ENCODE measurements around the gene LPIN2. TPM values are rescaled to one million over a fixed set of nuclear protein-coding genes. Genes with fewer than 3 reads are reported as not detected.

The LPIN2 gene
- total RNA-seq, 1 donor from 2014 or later, result 11.6 TPM

DNA sequence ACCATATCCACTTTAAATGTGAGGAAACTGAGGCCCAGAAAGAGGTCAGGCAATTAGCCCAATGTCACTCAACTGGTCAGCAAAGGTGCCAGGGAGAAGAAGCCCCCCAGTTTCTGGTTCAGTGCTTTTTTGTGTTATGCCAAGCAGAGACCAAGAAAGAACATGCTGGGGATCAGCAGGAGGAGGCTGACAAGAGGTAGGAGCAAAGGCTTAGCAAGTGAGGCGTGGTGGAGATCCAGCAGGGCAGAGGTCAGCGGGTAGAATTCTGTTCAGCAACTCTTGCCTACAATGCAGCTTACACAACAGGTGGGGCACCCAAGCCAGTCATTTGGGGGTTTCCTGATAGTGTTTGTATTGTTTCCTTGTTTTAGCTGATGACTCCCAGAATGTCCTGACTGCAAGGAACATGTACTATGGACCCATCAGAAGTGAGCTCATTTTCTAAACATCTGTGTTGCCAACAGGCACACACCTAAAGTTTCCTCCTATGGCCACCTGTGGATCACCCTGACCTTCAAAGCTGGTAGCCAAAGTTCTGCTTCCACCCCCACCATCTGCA lies 28.2 kb downstream of the LPIN2 start:
- no peaks in the 10 kb centered on the region for H3K27me3 ChIP-seq

DNA sequence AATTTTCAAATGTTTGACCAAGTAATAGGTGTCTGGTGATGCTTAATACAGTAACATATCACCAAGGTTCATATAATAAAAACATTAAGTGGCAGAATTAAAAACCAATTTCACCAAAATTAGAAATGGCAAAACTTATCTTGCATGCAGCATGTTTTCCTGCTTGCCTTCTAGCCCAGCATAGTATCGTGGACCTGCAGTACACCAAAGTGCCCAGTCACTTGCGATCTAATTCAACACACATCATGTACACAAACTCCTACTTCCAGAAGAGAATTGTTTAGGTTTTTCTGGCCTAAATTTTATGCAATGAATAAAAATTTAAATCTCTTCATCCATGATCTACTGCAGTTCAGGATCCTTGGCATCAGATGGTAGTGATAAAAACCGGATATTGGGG lies 28.9 kb downstream of the LPIN2 start:
- H3K27ac ChIP-seq, result no peak overlapping the region
- no peak for TF ChIP-seq CTCF (IDR thresholded peaks at IDR 0.05)
- H3K4me1 ChIP-seq, result peaks cover 5 to 36% of the 10 kb centered on the region in 2 donors
- no peak overlapping the region for H3K4me3 ChIP-seq
- no peaks in the 10 kb centered on the region for H3K36me3 ChIP-seq
- H3K27me3 ChIP-seq, result no peaks in the 10 kb centered on the region
- H3K9me3 ChIP-seq, result no peaks in the 10 kb centered on the region
- intact Hi-C loops (cut with DNase I), result loop anchor here (2.0 kb wide), 1 partner anchor 51 kb away; no protein-coding TSS in a partner anchor
- DNase-seq (ENCODE audit: low spot score in 2 of 2), result no peak

More for the DNA sequence above, 28.2 kb downstream of the LPIN2 start:
- Histone ChIP-seq H3K4me1 (peaks cover 4 to 29% of the 10 kb centered on the region in 2 donors), H3K36me3 (no peaks in the 10 kb centered on the region), H3K9me3 (no peaks in the 10 kb centered on the region), H3K27ac (no peak overlapping the region), H3K4me3 (no peak overlapping the region)
- TF ChIP-seq CTCF (IDR thresholded peaks at IDR 0.05), result no peak
- DNase-seq (ENCODE audit: low spot score in 2 of 2), result no peak
- intact Hi-C loops (cut with DNase I), result loop anchor here (2.0 kb wide), 1 partner anchor 52 kb away; no protein-coding TSS in a partner anchor

- H3K27ac ChIP-seq, result peak overlapping the region; percentile 22 to 84
- peaks cover 5 to 44% of the 10 kb centered on the region in 2 donors for H3K4me1 ChIP-seq
These were observed 29.6 kb downstream of the LPIN2 start for GRCh38 chr18:2983296-2983695.

DNA sequence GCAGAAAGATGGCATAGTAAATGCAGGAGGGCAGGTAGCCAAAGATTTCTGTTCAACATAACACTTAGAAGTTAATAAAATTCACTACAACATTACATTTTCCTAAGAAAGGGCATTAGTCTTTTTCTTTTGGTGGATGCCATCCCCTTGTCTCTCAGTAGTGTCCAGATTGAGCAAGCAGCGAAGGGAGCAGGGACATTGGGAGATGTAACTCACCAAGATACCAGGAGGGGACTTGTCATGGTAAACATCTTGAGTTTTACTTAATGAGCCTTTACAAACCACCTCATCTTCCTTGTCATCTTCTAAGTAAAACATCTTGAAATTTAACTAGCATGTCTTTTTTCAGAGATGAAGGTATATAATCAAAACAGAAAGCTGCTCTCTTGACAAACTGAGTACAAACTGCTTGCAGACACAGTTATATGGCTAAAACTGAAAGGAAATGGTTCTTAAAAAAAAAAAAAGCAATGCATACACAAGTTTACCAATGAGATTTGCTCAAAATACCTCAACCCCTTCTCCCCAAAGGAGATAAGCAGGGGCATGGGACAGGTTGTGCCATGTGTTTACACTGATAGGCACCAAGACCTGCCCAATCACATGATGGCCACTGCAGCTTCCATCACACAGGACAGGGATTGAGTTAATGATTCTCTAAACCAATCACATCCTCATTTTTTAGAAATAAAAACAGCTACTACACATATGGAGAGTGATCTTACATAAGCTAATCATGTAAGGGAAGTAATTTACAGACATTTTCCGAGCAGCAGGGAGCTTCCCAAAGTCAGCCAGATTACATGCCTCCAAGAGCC lies 30.3 kb downstream of the LPIN2 start:
- no peaks in the 10 kb centered on the region for H3K27me3 ChIP-seq
- H3K36me3 ChIP-seq, result no peaks in the 10 kb centered on the region
- TF ChIP-seq CTCF (IDR thresholded peaks at IDR 0.05), result no peak
- no peak overlapping the region for H3K4me3 ChIP-seq
- intact Hi-C loops (cut with DNase I), result no loop called here
- no peaks in the 10 kb centered on the region for H3K9me3 ChIP-seq
- peak overlapping the region; percentile 42 to 84 for H3K27ac ChIP-seq
- peaks cover 5 to 49% of the 10 kb centered on the region in 2 donors for H3K4me1 ChIP-seq
- no peak for DNase-seq (ENCODE audit: low spot score in 2 of 2)

More at GRCh38 chr18:2983296-2983695, 29.6 kb downstream of the LPIN2 start:
- H3K9me3 ChIP-seq, result no peaks in the 10 kb centered on the region
- no peaks in the 10 kb centered on the region for H3K36me3 ChIP-seq
- DNase-seq (ENCODE audit: low spot score in 2 of 2), result no peak
- intact Hi-C loops (cut with DNase I), result no loop called here
- no peak for TF ChIP-seq CTCF (IDR thresholded peaks at IDR 0.05)
- no peaks in the 10 kb centered on the region for H3K27me3 ChIP-seq
- no peak overlapping the region for H3K4me3 ChIP-seq

- no peak for TF ChIP-seq CTCF (IDR thresholded peaks at IDR 0.05)
- intact Hi-C loops (cut with DNase I), result no loop called here
- no peak for DNase-seq (ENCODE audit: low spot score in 2 of 2)
- Histone ChIP-seq H3K27me3 (no peaks in the 10 kb centered on the region), H3K27ac (peak overlapping the region; percentile 84 to 88), H3K9me3 (no peaks in the 10 kb centered on the region), H3K4me3 (no peak overlapping the region), H3K4me1 (peaks cover 5 to 54% of the 10 kb centered on the region in 2 donors), H3K36me3 (no peaks in the 10 kb centered on the region)
These were observed 30.9 kb downstream of the LPIN2 start for GRCh38 chr18:2982022-2982421.
